ENCODE data around the gene TJAP1.

Gene TJAP1

DNA sequence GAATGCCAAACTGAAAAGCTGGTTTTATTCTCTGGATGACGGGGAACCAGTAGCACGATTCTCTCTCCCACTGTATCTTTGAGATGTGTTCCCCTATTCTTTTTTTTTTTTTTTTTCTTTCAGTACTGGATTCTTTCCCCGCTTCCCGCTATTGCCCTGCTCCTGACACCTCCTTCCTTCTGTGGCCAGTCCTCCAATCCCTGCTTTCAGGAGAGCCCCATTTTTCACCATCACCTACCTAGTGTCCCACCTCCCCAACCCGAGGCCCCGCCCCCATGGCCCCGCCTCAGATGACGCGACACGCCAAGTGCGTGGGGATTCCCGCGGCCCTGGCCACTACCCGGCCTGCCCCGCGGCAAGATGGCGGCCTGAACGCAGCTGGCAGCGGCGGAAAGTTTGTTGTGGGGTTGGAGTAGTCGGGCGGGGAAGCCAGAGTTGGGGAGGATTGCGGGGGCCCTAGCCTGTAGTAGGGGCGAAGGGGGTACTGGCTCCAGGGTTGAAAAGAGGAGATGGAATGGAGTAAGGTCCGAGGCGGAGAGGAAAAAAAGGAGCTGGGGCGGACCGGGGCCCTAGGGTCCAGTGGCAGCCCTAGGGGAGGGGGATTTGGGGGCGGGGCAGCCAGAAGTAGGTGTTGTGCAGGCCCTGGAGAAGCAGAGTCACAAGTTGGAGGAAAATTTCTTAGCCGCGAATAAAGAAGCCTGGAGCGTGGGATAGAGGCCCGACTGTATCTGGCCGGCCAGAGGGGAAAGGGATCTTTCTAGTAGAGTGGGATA, at the start of gene TJAP1:
TJAP1 (plus strand) TSS at position 336 of the 773 bp plus-strand sequence. CDS start 21,432 bp downstream, outside the sequence.
- DNase-seq, result peak; percentile 53

- DNase-seq, result no peak
These were observed 49.2 kb upstream of the TJAP1 start for GRCh38 chr6:43428112-43428570.

DNA sequence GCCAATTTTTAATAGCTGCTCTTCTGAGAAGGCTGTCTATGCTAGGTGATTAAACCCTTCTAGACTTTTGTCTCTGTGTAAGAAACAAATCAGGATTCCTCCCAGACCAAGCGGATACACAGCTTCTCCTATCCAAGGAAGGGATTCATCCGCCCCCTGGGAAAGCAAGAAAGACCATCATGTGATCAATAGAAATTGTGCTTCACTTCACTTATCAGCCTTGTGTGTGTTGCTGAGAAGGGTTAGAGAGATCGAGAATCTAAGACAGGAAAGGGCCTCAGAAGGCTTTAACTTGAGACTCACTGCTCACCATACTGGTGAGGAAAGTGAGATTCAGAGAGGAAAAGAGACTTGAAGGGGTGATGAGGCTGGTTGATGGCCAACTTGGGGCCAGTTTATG, 48.5 kb upstream of the TJAP1 start:
- DNase-seq, result no peak

DNA sequence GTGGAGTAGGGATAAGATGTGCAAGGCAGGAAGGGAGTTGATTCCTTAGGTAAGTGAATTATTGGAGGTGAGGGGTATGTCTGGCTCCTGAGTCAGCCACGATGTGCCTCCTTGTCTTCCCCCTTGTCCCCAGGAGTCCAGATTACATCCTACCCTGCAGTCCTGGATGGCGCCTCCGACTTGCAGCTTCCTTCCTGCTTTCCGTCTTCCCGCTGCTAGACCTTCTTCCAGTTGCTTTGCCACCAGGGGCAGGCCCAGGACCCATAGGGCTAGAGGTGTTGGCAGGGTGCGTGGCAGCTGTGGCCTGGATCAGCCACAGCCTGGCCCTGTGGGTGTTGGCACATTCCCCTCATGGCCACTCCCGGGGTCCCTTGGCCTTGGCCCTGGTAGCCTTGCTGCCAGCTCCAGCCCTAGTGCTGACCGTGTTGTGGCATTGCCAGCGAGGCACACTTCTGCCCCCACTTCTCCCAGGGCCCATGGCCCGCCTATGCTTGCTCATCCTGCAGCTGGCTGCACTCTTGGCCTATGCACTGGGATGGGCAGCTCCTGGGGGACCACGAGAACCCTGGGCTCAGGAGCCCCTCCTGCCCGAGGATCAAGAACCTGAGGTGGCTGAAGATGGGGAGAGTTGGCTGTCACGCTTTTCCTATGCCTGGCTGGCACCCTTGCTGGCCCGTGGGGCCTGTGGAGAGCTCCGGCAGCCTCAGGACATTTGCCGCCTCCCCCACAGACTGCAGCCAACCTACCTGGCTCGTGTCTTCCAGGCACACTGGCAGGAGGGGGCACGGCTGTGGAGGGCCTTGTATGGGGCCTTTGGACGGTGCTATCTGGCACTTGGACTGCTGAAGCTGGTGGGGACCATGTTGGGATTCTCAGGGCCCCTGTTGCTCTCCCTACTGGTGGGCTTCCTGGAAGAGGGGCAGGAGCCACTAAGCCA, 45.1 kb upstream of the TJAP1 start:
- DNase-seq, result no peak

GRCh38 chr6:43433148-43433547, 44.2 kb upstream of the TJAP1 start:
- DNase-seq, result no peak

DNA sequence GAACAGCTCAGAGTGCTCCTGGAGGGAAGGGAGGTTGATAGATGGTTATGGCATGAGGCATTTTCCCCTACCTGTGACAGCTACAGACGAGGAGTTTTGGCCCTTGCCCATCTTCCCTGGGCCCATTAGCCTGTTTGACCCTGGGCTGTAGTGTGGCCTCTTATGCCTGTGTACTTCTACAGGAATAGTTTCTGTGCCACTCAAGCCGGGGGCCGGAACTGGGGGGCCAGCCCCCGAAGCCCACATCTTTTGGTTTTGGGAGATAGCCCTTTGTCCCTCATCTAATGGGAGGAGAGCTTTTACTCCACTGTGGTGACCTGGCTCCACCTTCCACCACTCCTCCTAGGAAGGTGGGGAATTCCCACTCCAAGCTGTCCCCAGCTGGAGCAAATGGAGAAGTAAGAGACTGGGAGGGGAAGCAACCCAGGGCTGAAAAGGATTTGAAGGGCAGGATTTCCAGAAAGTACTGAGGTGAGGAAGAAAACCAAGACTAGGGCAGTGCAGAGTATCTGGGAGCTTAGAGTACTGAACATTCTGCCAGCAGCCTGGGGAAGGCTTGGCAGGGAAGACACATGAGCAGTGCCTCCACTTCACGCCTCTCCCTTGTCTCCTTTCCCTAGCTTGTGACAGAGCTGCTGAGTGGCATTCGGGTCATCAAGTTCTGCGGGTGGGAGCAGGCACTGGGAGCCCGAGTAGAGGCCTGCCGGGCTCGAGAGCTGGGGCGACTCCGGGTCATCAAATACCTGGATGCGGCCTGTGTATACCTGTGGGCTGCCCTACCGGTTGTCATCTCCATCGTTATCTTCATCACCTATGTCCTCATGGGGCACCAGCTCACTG, 43.1 kb upstream of the TJAP1 start:
- DNase-seq, result no peak

DNA sequence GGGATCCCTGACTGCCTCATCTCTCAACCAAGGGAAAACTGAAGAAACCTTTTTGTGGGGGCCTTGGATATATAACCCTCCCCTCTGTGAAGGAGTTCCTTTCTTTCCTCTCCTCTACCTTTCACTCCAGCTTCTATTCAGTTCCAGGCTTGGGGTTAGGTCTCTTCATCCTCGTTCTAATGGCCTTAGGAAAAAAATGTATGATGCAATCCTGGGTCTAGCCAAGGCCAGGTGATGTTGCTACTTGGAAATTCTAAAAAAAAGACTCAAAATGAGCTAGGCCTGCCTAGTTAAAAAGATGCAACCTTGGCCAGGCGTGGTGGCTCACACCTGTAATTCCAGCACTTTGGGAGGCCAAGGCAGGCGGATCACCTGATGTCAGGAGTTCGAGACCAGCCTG, 42.4 kb upstream of the TJAP1 start:
- DNase-seq, result no peak

- DNase-seq, result no peak
These were observed 41.5 kb upstream of the TJAP1 start for GRCh38 chr6:43435682-43436437.

GRCh38 chr6:43436577-43437282, 40.6 kb upstream of the TJAP1 start:
- no peak for DNase-seq

DNA sequence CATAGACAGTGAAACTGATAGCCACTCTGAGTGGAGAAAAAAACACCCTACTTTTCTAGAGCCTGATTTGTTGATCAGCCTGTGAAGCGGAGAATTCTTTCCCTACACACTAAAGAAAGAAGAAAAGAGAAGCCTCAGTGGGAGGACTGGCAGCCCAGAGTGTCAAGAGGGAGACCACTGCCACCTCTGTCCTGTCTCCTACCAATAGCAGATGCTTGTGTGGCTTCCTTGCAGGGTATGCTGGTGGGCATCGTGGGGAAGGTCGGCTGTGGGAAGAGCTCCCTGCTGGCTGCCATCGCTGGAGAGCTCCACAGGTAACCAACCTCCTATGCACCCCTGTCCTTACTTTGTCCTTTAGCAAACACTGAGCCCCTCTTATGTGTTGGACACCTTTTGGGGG, 39.7 kb upstream of the TJAP1 start:
- DNase-seq, result no peak

- no peak for DNase-seq
These were observed 34.4 kb upstream of the TJAP1 start for GRCh38 chr6:43442935-43443334.

- DNase-seq, result no peak
These were observed 33.3 kb upstream of the TJAP1 start for GRCh38 chr6:43444036-43444435.

DNA sequence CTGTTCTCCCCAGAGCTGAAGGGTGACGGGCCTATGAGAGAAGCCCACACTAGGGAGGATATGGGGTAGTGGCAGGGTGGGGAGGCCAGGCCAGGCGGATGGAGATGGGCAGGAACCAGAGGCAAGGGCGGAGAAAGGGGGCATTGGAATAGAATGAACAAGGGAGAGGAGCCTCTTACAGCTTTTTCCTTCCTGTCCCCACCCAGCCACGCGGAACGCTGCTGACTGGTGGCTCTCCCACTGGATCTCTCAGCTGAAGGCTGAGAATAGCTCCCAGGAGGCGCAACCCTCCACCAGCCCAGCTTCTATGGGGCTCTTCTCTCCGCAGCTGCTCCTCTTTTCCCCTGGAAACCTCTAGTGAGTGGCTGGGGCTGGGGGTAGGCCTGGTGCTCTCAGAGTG, 32.8 kb upstream of the TJAP1 start:
- DNase-seq, result no peak

GRCh38 chr6:43445576-43445975, 31.8 kb upstream of the TJAP1 start:
- DNase-seq, result no peak

DNA sequence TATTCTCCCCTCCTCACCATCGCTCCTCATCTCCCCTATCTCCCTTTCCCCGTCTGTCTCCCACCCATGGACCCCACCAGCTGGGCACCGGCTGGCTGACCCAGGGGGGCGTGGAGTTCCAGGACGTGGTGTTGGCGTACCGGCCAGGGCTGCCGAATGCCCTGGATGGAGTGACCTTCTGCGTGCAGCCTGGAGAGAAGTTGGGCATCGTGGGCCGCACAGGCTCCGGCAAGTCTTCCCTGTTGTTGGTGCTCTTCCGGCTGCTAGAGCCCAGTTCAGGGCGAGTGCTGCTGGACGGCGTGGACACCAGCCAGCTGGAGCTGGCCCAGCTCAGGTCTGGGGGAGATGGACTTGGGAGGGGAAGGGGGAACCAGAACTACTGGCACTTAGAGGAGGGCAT, 29.8 kb upstream of the TJAP1 start:
- DNase-seq, result no peak

DNA sequence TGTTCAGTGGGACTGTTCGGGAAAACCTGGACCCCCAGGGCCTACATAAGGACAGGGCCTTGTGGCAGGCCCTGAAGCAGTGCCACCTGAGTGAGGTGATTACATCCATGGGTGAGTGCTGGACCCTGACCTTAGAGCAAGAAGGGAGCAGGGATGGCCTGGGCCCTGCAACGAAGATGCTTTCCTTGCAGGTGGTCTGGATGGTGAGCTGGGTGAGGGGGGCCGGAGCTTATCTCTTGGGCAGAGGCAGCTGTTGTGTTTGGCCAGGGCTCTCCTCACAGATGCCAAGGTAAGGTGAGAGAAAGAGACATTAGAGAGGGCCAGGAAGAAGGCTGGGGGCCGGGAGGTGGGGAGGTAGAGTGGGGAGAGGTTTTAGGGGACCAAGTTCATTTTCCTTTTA, 28.5 kb upstream of the TJAP1 start:
- DNase-seq, result no peak

- no peak for DNase-seq
These were observed 26.7 kb upstream of the TJAP1 start for GRCh38 chr6:43450699-43451131.

- DNase-seq, result no peak
These were observed 26.0 kb upstream of the TJAP1 start for GRCh38 chr6:43451348-43451747.

- DNase-seq, result no peak
These were observed 25.4 kb upstream of the TJAP1 start for GRCh38 chr6:43451939-43452338.

GRCh38 chr6:43452896-43453295, 24.5 kb upstream of the TJAP1 start:
- DNase-seq, result no peak

DNA sequence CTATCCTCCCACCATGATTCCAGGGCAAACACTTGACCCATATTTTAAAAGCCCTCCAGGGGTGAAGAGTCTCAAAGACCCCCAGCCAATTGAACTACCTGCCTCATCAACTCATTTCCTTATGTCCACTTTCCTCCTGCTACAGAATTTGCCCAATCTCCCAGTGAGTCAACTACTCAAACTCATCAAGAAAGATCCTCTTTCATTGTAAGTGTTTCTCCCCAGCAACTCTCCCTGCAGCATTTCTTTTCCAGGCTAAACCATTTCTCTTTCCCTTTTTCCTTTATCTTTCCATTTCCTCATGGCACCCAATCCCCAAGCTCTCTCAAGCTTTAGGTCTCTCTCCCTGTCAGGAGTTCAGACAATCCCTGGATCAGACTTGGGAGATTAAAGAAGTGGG, 23.5 kb upstream of the TJAP1 start:
- no peak for DNase-seq

GRCh38 chr6:43454290-43454695, 23.1 kb upstream of the TJAP1 start:
- DNase-seq, result peak; percentile 6

All from NCI-H2081 treated with DMSO at 0.1 percent for 48 hours (cell line).